Naive B cell (primary cell): Measurements from ENCODE around the gene NKAIN2. TPM values are rescaled to one million over a fixed set of nuclear protein-coding genes. Genes with fewer than 3 reads are reported as not detected.

Source experiments
- ATAC-seq, 2 donors: fragments of 150-1000 bp; cut with Tn5 transposase; 2 replicates each; pipeline ENCODE4 v1.10.0; 2021; ENCODE audit warnings: low read depth in 2 of 2, mild to moderate bottlenecking in 2 of 2, moderate library complexity in 2 of 2
- DNase-seq: peaks from one replicate; pipeline ENCODE4 v3.0.0; 2022
- H3K27ac Mint-ChIP-seq, 6 donors: one replicate each; pipeline ENCODE4 v1.8.0; 2020 to 2022; ENCODE audit warnings: mild to moderate bottlenecking in 6 of 6, mixed read lengths in 6 of 6, moderate library complexity in 5 of 6, inconsistent platforms in 2 of 6
- H3K27me3 Mint-ChIP-seq, 3 donors: one replicate each; pipeline ENCODE4 v1.8.0; 2021 to 2022; ENCODE audit warnings: mixed read lengths in 3 of 3, mild to moderate bottlenecking in 1 of 3
- H3K36me3 Mint-ChIP-seq, 2 donors: one replicate each; pipeline ENCODE4 v1.8.0; 2020 to 2022; ENCODE audit warnings: mixed read lengths in 2 of 2, inconsistent platforms in 1 of 2, mild to moderate bottlenecking in 1 of 2
- H3K4me1 Mint-ChIP-seq, 3 donors: one replicate each; pipeline ENCODE4 v1.8.0; 2020 to 2022; ENCODE audit warnings: mixed read lengths in 3 of 3, inconsistent platforms in 1 of 3, mild to moderate bottlenecking in 1 of 3, moderate library complexity in 1 of 3
- H3K4me3 Mint-ChIP-seq, 8 donors: one replicate each; pipeline ENCODE4 v1.8.0; 2020 to 2022; ENCODE audit warnings: mild to moderate bottlenecking in 8 of 8, mixed read lengths in 8 of 8, moderate library complexity in 8 of 8, inconsistent platforms in 2 of 8
- H3K9me3 Mint-ChIP-seq, 7 donors: one replicate each; pipeline ENCODE4 v1.8.0; 2020 to 2022; ENCODE audit warnings: mixed read lengths in 7 of 7, mild to moderate bottlenecking in 5 of 7, inconsistent platforms in 2 of 7, moderate library complexity in 1 of 7
- polyA plus RNA-seq, 6 donors: library from polyadenylated mRNA; unstranded; fragments of 300-500 nt; fragmentation: Illumina TruSeq; gene quantifications; one replicate each; pipeline ENCODE4 v1.2.3, GENCODE V29; 2021; ENCODE audit warnings: low read depth in 6 of 6

Gene NKAIN2
- polyA plus RNA-seq, 6 donors from 2014 or later: not detected

- Mint-ChIP-seq H3K4me1 (no peaks in the 10 kb centered on the region), H3K27me3 (no peaks in the 10 kb centered on the region), H3K27ac (no peak overlapping the region), H3K36me3 (no peaks in the 10 kb centered on the region), H3K4me3 (no peak overlapping the region), H3K9me3 (peaks cover 0 to 15% (median 6%) of the 10 kb centered on the region in 7 donors)
- DNase-seq: no peak
- ATAC-seq: no peak
Measured at GRCh38 chr6:124640432-124640831, 836.8 kb downstream of the NKAIN2 start.

GRCh38 chr6:124655866-124656265 is 852.2 kb downstream of the NKAIN2 start:
- H3K9me3 Mint-ChIP-seq: peaks cover 0 to 8% (median 4%) of the 10 kb centered on the region in 7 donors
- no peak for DNase-seq
- no peak for ATAC-seq
- no peak overlapping the region for H3K4me3 Mint-ChIP-seq
- no peak overlapping the region for H3K27ac Mint-ChIP-seq
- H3K4me1 Mint-ChIP-seq: no peaks in the 10 kb centered on the region
- no peaks in the 10 kb centered on the region for H3K27me3 Mint-ChIP-seq
- no peaks in the 10 kb centered on the region for H3K36me3 Mint-ChIP-seq

- no peak for ATAC-seq
- Mint-ChIP-seq H3K4me1 (no peaks in the 10 kb centered on the region), H3K27ac (no peak overlapping the region), H3K9me3 (peaks cover 0 to 6% (median 4%) of the 10 kb centered on the region in 7 donors), H3K27me3 (no peaks in the 10 kb centered on the region), H3K4me3 (no peak overlapping the region), H3K36me3 (no peaks in the 10 kb centered on the region)
- DNase-seq: no peak
Measured at GRCh38 chr6:124658053-124658452, 854.4 kb downstream of the NKAIN2 start.

GRCh38 chr6:124659427-124659826 is 855.8 kb downstream of the NKAIN2 start:
- H3K4me3 Mint-ChIP-seq: no peak overlapping the region
- no peak for DNase-seq
- H3K27ac Mint-ChIP-seq: no peak overlapping the region
- no peaks in the 10 kb centered on the region for H3K27me3 Mint-ChIP-seq
- H3K4me1 Mint-ChIP-seq: no peaks in the 10 kb centered on the region
- H3K9me3 Mint-ChIP-seq: peaks cover 0 to 6% (median 4%) of the 10 kb centered on the region in 7 donors
- H3K36me3 Mint-ChIP-seq: no peaks in the 10 kb centered on the region
- ATAC-seq: no peak

- H3K27me3 Mint-ChIP-seq: no peaks in the 10 kb centered on the region
- H3K9me3 Mint-ChIP-seq: peaks cover 0 to 6% (median 4%) of the 10 kb centered on the region in 7 donors
- no peaks in the 10 kb centered on the region for H3K4me1 Mint-ChIP-seq
- no peaks in the 10 kb centered on the region for H3K36me3 Mint-ChIP-seq
- no peak for ATAC-seq
- no peak for DNase-seq
- H3K27ac Mint-ChIP-seq: no peak overlapping the region
- H3K4me3 Mint-ChIP-seq: no peak overlapping the region
Measured at GRCh38 chr6:124660185-124660584, 856.5 kb downstream of the NKAIN2 start.

- Mint-ChIP-seq H3K9me3 (peaks cover 0 to 6% (median 4%) of the 10 kb centered on the region in 7 donors), H3K4me3 (no peak overlapping the region), H3K36me3 (no peaks in the 10 kb centered on the region), H3K27me3 (no peaks in the 10 kb centered on the region), H3K4me1 (no peaks in the 10 kb centered on the region), H3K27ac (no peak overlapping the region)
- DNase-seq: no peak
- no peak for ATAC-seq
Measured at GRCh38 chr6:124661097-124661661, 857.5 kb downstream of the NKAIN2 start.

GRCh38 chr6:124668028-124668427 is 864.4 kb downstream of the NKAIN2 start:
- Mint-ChIP-seq H3K36me3 (no peaks in the 10 kb centered on the region), H3K27ac (no peak overlapping the region), H3K4me1 (no peaks in the 10 kb centered on the region), H3K9me3 (peaks cover 0 to 4% (median 2%) of the 10 kb centered on the region in 7 donors), H3K27me3 (no peaks in the 10 kb centered on the region), H3K4me3 (no peak overlapping the region)
- no peak for ATAC-seq
- DNase-seq: no peak

GRCh38 chr6:124669713-124670480 is 866.2 kb downstream of the NKAIN2 start:
- no peak for ATAC-seq
- Mint-ChIP-seq H3K36me3 (no peaks in the 10 kb centered on the region), H3K9me3 (peaks cover 3 to 13% (median 8%) of the 10 kb centered on the region in 7 donors), H3K4me3 (no peak overlapping the region), H3K4me1 (no peaks in the 10 kb centered on the region), H3K27ac (no peak overlapping the region), H3K27me3 (no peaks in the 10 kb centered on the region)
- DNase-seq: no peak

GRCh38 chr6:124670801-124671200 is 867.1 kb downstream of the NKAIN2 start:
- Mint-ChIP-seq H3K4me1 (no peaks in the 10 kb centered on the region), H3K9me3 (peaks cover 4 to 19% (median 10%) of the 10 kb centered on the region in 7 donors), H3K27me3 (no peaks in the 10 kb centered on the region), H3K36me3 (no peaks in the 10 kb centered on the region), H3K27ac (no peak overlapping the region), H3K4me3 (no peak overlapping the region)
- no peak for ATAC-seq
- DNase-seq: no peak

GRCh38 chr6:124671324-124671723 is 867.7 kb downstream of the NKAIN2 start:
- Mint-ChIP-seq H3K27ac (no peak overlapping the region), H3K4me3 (no peak overlapping the region), H3K36me3 (no peaks in the 10 kb centered on the region), H3K9me3 (peaks cover 4 to 22% (median 10%) of the 10 kb centered on the region in 7 donors), H3K4me1 (no peaks in the 10 kb centered on the region), H3K27me3 (no peaks in the 10 kb centered on the region)
- no peak for DNase-seq
- ATAC-seq: no peak

- H3K9me3 Mint-ChIP-seq: peaks cover 8 to 42% (median 25%) of the 10 kb centered on the region in 7 donors
- no peak overlapping the region for H3K27ac Mint-ChIP-seq
- H3K4me3 Mint-ChIP-seq: no peak overlapping the region
- no peaks in the 10 kb centered on the region for H3K4me1 Mint-ChIP-seq
- H3K36me3 Mint-ChIP-seq: peaks cover 10 to 11% of the 10 kb centered on the region in 2 donors
- no peaks in the 10 kb centered on the region for H3K27me3 Mint-ChIP-seq
- DNase-seq (no peak), ATAC-seq (no peak)
Measured at GRCh38 chr6:124674042-124674441, 870.4 kb downstream of the NKAIN2 start.

GRCh38 chr6:124676033-124676432 is 872.4 kb downstream of the NKAIN2 start:
- Mint-ChIP-seq H3K4me1 (no peaks in the 10 kb centered on the region), H3K36me3 (peaks cover 10 to 11% of the 10 kb centered on the region in 2 donors), H3K27me3 (no peaks in the 10 kb centered on the region), H3K27ac (no peak overlapping the region), H3K9me3 (peaks cover 5 to 52% (median 31%) of the 10 kb centered on the region in 7 donors), H3K4me3 (no peak overlapping the region)
- ATAC-seq (no peak), DNase-seq (no peak)

GRCh38 chr6:124677874-124678273 is 874.2 kb downstream of the NKAIN2 start:
- no peak overlapping the region for H3K27ac Mint-ChIP-seq
- peaks cover 10 to 11% of the 10 kb centered on the region in 2 donors for H3K36me3 Mint-ChIP-seq
- H3K4me1 Mint-ChIP-seq: no peaks in the 10 kb centered on the region
- no peak overlapping the region for H3K4me3 Mint-ChIP-seq
- no peaks in the 10 kb centered on the region for H3K27me3 Mint-ChIP-seq
- no peak for ATAC-seq
- peaks cover 5 to 52% (median 30%) of the 10 kb centered on the region in 7 donors for H3K9me3 Mint-ChIP-seq
- DNase-seq: no peak

GRCh38 chr6:124679387-124679786 is 875.7 kb downstream of the NKAIN2 start:
- no peak for ATAC-seq
- Mint-ChIP-seq H3K9me3 (peaks cover 5 to 45% (median 24%) of the 10 kb centered on the region in 7 donors), H3K4me3 (no peak overlapping the region), H3K4me1 (no peaks in the 10 kb centered on the region), H3K27me3 (no peaks in the 10 kb centered on the region), H3K36me3 (peaks cover 10 to 11% of the 10 kb centered on the region in 2 donors), H3K27ac (no peak overlapping the region)
- DNase-seq: no peak
